Glomerular visceral epithelial cell (primary cell): ENCODE measurements around the gene MTHFSD.

Experiments used
- DNase-seq: peaks from one replicate; pipeline ENCODE4 v3.0.0-alpha.2; 2016; ENCODE audit errors: extremely low spot score

Gene MTHFSD

GRCh38 chr16:86530251-86531190 is 24.5 kb downstream of the MTHFSD start:
- no peak for DNase-seq

GRCh38 chr16:86529160-86529559 is 25.9 kb downstream of the MTHFSD start:
- DNase-seq, result peak; percentile 22

GRCh38 chr16:86528061-86528929 is 26.7 kb downstream of the MTHFSD start:
- DNase-seq, result no peak

- no peak for DNase-seq
These were observed 27.7 kb downstream of the MTHFSD start for GRCh38 chr16:86527366-86527765.

GRCh38 chr16:86525696-86526095 is 29.3 kb downstream of the MTHFSD start:
- DNase-seq, result no peak

- DNase-seq, result no peak
These were observed 31.0 kb downstream of the MTHFSD start for GRCh38 chr16:86524029-86524428.

- DNase-seq, result no peak
These were observed 31.8 kb downstream of the MTHFSD start for GRCh38 chr16:86523166-86523740.

GRCh38 chr16:86522634-86523033 is 32.4 kb downstream of the MTHFSD start:
- DNase-seq, result no peak

- no peak for DNase-seq
These were observed 33.5 kb downstream of the MTHFSD start for GRCh38 chr16:86521236-86522197.

GRCh38 chr16:86520317-86521210 is 34.5 kb downstream of the MTHFSD start:
- no peak for DNase-seq

- DNase-seq, result peak; percentile 44
These were observed 35.3 kb downstream of the MTHFSD start for GRCh38 chr16:86519649-86520316.

GRCh38 chr16:86519007-86519648 is 35.9 kb downstream of the MTHFSD start:
- no peak for DNase-seq

GRCh38 chr16:86517652-86518258 is 37.3 kb downstream of the MTHFSD start:
- DNase-seq, result peak; percentile 27

GRCh38 chr16:86517033-86517432 is 38.0 kb downstream of the MTHFSD start:
- DNase-seq, result no peak

GRCh38 chr16:86516623-86517003 is 38.4 kb downstream of the MTHFSD start:
- no peak for DNase-seq

- no peak for DNase-seq
These were observed 39.0 kb downstream of the MTHFSD start for GRCh38 chr16:86515777-86516622.

GRCh38 chr16:86515413-86515776 is 39.6 kb downstream of the MTHFSD start:
- DNase-seq, result no peak
